HEK293 (cell line): ENCODE data around the gene HPDL.

Experiments
- FEZF1 ChIP-seq: fragments of 450-650 bp; formaldehyde crosslinking; IDR thresholded peaks from 2 replicates; pipeline ENCODE4 v1.5.1; 2016; ENCODE audit warnings: missing biosample characterization, missing genetic modification characterization
- GLI4 ChIP-seq: fragments of 450-650 bp; formaldehyde crosslinking; IDR thresholded peaks from 2 replicates; pipeline ENCODE4 v1.5.1; 2016; ENCODE audit warnings: missing biosample characterization, missing genetic modification characterization
- MYNN ChIP-seq: fragments of 450-650 bp; formaldehyde crosslinking; IDR thresholded peaks from 2 replicates; pipeline ENCODE4 v1.5.1; 2016; ENCODE audit warnings: missing biosample characterization, missing genetic modification characterization, borderline replicate concordance
- SCRT2 ChIP-seq: fragments of 450-650 bp; formaldehyde crosslinking; IDR thresholded peaks from 2 replicates; pipeline ENCODE4 v1.5.1; 2016; ENCODE audit warnings: missing biosample characterization, missing genetic modification characterization
- YY2 ChIP-seq: fragments of 450-650 bp; formaldehyde crosslinking; IDR thresholded peaks from 2 replicates; pipeline ENCODE4 v1.5.1; 2016; ENCODE audit warnings: missing biosample characterization, missing genetic modification characterization
- ZFHX2 ChIP-seq: fragments of 450-650 bp; formaldehyde crosslinking; conservative IDR thresholded peaks from 2 replicates; pipeline ENCODE4 v1.5.1; 2016; ENCODE audit warnings: missing biosample characterization, missing genetic modification characterization
- ZNF114 ChIP-seq: fragments of 450-650 bp; formaldehyde crosslinking; IDR thresholded peaks from 2 replicates; pipeline ENCODE4 v1.5.0; 2017; ENCODE audit warnings: missing biosample characterization, missing genetic modification characterization
- ZNF23 ChIP-seq: fragments of 450-650 bp; formaldehyde crosslinking; IDR thresholded peaks from 2 replicates; pipeline ENCODE4 v1.5.1; 2016; ENCODE audit warnings: missing biosample characterization, missing genetic modification characterization, borderline replicate concordance
- ZNF324 ChIP-seq: fragments of 450-650 bp; formaldehyde crosslinking; IDR thresholded peaks from 2 replicates; pipeline ENCODE4 v1.5.1; 2016; ENCODE audit warnings: missing biosample characterization, missing genetic modification characterization
- ZNF37A ChIP-seq: fragments of 450-650 bp; IDR thresholded peaks from 2 replicates; pipeline ENCODE4 v1.5.1; 2018; ENCODE audit warnings: missing biosample characterization, missing genetic modification characterization
- ZNF501 ChIP-seq: fragments of 450-650 bp; formaldehyde crosslinking; IDR thresholded peaks from 2 replicates; pipeline ENCODE4 v1.5.1; 2016; ENCODE audit warnings: missing biosample characterization, missing genetic modification characterization
- ZNF555 ChIP-seq: fragments of 450-650 bp; formaldehyde crosslinking; conservative IDR thresholded peaks from 2 replicates; pipeline ENCODE4 v1.5.1; 2017; ENCODE audit warnings: missing biosample characterization, mild to moderate bottlenecking, missing genetic modification characterization, inconsistent platforms
- ZNF561 ChIP-seq: fragments of 450-650 bp; IDR thresholded peaks from 2 replicates; pipeline ENCODE4 v1.5.1; 2018; ENCODE audit warnings: missing biosample characterization, missing genetic modification characterization, borderline replicate concordance
- ZNF571 ChIP-seq: fragments of 450-650 bp; formaldehyde crosslinking; IDR thresholded peaks from 2 replicates; pipeline ENCODE4 v1.5.0; 2017; ENCODE audit warnings: missing biosample characterization, missing genetic modification characterization
- ZNF596 ChIP-seq: fragments of 450-650 bp; IDR thresholded peaks from 2 replicates; pipeline ENCODE4 v1.5.0; 2018; ENCODE audit warnings: missing biosample characterization, mild to moderate bottlenecking, missing genetic modification characterization, moderate library complexity
- ZNF623 ChIP-seq: fragments of 450-650 bp; formaldehyde crosslinking; IDR thresholded peaks from 2 replicates; pipeline ENCODE4 v1.5.1; 2016; ENCODE audit warnings: missing biosample characterization, missing genetic modification characterization
- ZNF629 ChIP-seq: fragments of 450-650 bp; formaldehyde crosslinking; IDR thresholded peaks from 2 replicates; pipeline ENCODE4 v1.5.1; 2017; ENCODE audit warnings: missing biosample characterization, missing genetic modification characterization
- ZNF670 ChIP-seq: fragments of 450-650 bp; formaldehyde crosslinking; IDR thresholded peaks from 2 replicates; pipeline ENCODE4 v1.5.1; 2016; ENCODE audit warnings: missing biosample characterization, missing genetic modification characterization, low read depth
- ZNF707 ChIP-seq: fragments of 450-650 bp; formaldehyde crosslinking; IDR thresholded peaks from 2 replicates; pipeline ENCODE4 v1.5.1; 2016; ENCODE audit warnings: missing biosample characterization, missing genetic modification characterization
- ZNF777 ChIP-seq: fragments of 450-650 bp; formaldehyde crosslinking; IDR thresholded peaks from 2 replicates; pipeline ENCODE4 v1.5.1; 2017; ENCODE audit warnings: missing biosample characterization, missing genetic modification characterization, borderline replicate concordance
- ZNF785 ChIP-seq: fragments of 450-650 bp; formaldehyde crosslinking; IDR thresholded peaks from 2 replicates; pipeline ENCODE4 v1.5.1; 2016; ENCODE audit warnings: missing biosample characterization, missing genetic modification characterization
- ZSCAN30 ChIP-seq: fragments of 450-650 bp; IDR thresholded peaks from 2 replicates; pipeline ENCODE4 v1.5.1; 2018; ENCODE audit warnings: missing biosample characterization, mild to moderate bottlenecking, missing genetic modification characterization, moderate library complexity
- TF ChIP-seq, protein P1 (sequence below): fragments of 450-650 bp; formaldehyde crosslinking; conservative IDR thresholded peaks from 2 replicates; pipeline ENCODE4 v1.5.1; 2016; ENCODE audit warnings: low read depth, missing biosample characterization, missing genetic modification characterization
- TF ChIP-seq, protein P2 (sequence below): fragments of 450-650 bp; formaldehyde crosslinking; optimal IDR thresholded peaks from 2 replicates; pipeline ENCODE3; 2016; ENCODE audit warnings: missing biosample characterization, mild to moderate bottlenecking, missing genetic modification characterization
- TF ChIP-seq, protein P3 (sequence below): fragments of 450-650 bp; formaldehyde crosslinking; IDR thresholded peaks from 2 replicates; pipeline ENCODE4 v1.5.1; 2016; ENCODE audit warnings: missing biosample characterization, missing genetic modification characterization, low read depth
- TF ChIP-seq, protein P4 (sequence below): fragments of 450-650 bp; formaldehyde crosslinking; IDR thresholded peaks from 2 replicates; pipeline ENCODE4 v1.5.1; 2017; ENCODE audit warnings: missing biosample characterization, mild to moderate bottlenecking, missing genetic modification characterization, moderate library complexity
- TF ChIP-seq, protein P5 (sequence below): fragments of 450-650 bp; formaldehyde crosslinking; IDR thresholded peaks from 2 replicates; pipeline ENCODE4 v1.5.1; 2016; ENCODE audit warnings: missing biosample characterization, missing genetic modification characterization

Gene HPDL

DNA sequence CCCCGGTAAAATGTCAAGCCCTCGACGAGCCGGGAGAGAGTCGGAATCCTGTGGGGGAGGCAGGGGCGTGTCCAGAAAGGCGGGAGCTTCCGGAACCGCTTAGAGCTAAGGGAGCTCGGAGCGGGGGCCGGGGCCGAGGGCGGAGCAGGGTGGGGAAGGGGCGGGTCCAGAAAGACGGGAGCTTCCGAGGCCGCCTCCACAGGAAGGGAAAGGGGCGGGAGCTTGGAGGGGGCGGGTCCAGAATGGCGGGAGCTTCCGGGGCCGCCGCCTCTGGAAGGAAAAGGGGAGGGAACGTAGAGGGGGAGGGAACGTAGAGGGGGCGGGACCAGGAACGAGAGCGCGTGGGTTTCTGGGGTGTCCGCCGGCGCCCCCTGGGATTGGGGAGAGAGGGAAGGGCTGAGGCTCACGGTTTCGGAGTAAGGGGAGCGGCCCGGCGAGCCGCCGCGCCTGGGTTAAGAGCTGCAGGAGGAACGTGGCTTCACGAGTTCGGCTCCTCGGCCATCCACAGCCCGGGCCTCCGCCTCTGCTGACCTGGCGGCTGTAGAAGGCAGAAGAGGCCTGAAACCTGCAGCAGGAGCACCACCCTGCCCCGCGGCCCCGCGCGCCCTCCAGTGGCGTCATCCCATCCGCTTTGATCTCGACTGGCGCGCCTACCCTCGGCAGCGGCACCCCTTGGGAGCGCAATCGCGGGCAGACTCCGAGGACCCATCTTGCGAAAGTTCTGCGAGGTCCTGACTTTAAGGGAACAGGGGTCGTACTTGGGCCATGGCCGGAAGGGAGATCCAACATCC is 23.0 kb upstream of the HPDL start (continued):
- TF ChIP-seq, protein P1, sequence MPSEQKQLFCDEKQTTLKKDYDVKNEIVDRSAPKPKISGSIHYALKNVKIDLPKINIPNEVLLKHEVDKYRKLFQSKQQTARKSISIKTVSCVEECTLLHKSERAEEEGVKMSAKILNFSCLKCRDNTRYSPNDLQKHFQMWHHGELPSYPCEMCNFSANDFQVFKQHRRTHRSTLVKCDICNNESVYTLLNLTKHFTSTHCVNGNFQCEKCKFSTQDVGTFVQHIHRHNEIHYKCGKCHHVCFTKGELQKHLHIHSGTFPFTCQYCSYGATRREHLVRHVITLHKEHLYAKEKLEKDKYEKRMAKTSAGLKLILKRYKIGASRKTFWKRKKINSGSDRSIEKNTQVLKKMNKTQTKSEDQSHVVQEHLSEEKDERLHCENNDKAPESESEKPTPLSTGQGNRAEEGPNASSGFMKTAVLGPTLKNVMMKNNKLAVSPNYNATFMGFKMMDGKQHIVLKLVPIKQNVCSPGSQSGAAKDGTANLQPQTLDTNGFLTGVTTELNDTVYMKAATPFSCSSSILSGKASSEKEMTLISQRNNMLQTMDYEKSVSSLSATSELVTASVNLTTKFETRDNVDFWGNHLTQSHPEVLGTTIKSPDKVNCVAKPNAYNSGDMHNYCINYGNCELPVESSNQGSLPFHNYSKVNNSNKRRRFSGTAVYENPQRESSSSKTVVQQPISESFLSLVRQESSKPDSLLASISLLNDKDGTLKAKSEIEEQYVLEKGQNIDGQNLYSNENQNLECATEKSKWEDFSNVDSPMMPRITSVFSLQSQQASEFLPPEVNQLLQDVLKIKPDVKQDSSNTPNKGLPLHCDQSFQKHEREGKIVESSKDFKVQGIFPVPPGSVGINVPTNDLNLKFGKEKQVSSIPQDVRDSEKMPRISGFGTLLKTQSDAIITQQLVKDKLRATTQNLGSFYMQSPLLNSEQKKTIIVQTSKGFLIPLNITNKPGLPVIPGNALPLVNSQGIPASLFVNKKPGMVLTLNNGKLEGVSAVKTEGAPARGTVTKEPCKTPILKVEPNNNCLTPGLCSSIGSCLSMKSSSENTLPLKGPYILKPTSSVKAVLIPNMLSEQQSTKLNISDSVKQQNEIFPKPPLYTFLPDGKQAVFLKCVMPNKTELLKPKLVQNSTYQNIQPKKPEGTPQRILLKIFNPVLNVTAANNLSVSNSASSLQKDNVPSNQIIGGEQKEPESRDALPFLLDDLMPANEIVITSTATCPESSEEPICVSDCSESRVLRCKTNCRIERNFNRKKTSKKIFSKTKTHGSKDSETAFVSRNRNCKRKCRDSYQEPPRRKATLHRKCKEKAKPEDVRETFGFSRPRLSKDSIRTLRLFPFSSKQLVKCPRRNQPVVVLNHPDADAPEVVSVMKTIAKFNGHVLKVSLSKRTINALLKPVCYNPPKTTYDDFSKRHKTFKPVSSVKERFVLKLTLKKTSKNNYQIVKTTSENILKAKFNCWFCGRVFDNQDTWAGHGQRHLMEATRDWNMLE (tag by site-specific recombination) = 0 out of 2 replicates have a peak, but pooled peaks have one; percentile 50
- TF ChIP-seq ZNF37A (tag by site-specific recombination) (no peak), ZNF596 (tag by site-specific recombination) (no peak), ZNF324 (tag by site-specific recombination) (peak; percentile 93), ZNF23 (tag by site-specific recombination) (no peak), ZNF571 (tag by site-specific recombination) (no peak), MYNN (tag by site-specific recombination) (no peak), GLI4 (peak; percentile 77; the same call in 1 of the 2 replicates), SCRT2 (0 out of 2 replicates have a peak, but pooled peaks have one; percentile 38), ZNF670 (no peak), ZNF561 (peak; percentile 95), ZNF777 (tag by site-specific recombination) (no peak), ZNF629 (tag by site-specific recombination) (peak; percentile 87), ZNF114 (tag by site-specific recombination) (no peak), ZNF501 (peak; percentile 97), FEZF1 (tag by site-specific recombination) (0 out of 2 replicates have a peak, but pooled peaks have one; percentile 9), YY2 (tag by site-specific recombination) (peak; percentile 43), ZFHX2 (tag by site-specific recombination) (peak; percentile 88), ZSCAN30 (tag by site-specific recombination) (peak; percentile 98), ZNF623 (tag by site-specific recombination) (peak; percentile 29; the same call in 1 of the 2 replicates), ZNF555 (tag by site-specific recombination) (no peak), ZNF785 (tag by site-specific recombination) (0 out of 2 replicates have a peak, but pooled peaks have one; percentile 51), ZNF707 (no peak)
- TF ChIP-seq, protein P2, sequence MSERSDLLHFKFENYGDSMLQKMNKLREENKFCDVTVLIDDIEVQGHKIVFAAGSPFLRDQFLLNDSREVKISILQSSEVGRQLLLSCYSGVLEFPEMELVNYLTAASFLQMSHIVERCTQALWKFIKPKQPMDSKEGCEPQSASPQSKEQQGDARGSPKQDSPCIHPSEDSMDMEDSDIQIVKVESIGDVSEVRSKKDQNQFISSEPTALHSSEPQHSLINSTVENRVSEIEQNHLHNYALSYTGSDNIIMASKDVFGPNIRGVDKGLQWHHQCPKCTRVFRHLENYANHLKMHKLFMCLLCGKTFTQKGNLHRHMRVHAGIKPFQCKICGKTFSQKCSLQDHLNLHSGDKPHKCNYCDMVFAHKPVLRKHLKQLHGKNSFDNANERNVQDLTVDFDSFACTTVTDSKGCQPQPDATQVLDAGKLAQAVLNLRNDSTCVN (tag by site-specific recombination) = peak; percentile 97
- TF ChIP-seq, protein P3, sequence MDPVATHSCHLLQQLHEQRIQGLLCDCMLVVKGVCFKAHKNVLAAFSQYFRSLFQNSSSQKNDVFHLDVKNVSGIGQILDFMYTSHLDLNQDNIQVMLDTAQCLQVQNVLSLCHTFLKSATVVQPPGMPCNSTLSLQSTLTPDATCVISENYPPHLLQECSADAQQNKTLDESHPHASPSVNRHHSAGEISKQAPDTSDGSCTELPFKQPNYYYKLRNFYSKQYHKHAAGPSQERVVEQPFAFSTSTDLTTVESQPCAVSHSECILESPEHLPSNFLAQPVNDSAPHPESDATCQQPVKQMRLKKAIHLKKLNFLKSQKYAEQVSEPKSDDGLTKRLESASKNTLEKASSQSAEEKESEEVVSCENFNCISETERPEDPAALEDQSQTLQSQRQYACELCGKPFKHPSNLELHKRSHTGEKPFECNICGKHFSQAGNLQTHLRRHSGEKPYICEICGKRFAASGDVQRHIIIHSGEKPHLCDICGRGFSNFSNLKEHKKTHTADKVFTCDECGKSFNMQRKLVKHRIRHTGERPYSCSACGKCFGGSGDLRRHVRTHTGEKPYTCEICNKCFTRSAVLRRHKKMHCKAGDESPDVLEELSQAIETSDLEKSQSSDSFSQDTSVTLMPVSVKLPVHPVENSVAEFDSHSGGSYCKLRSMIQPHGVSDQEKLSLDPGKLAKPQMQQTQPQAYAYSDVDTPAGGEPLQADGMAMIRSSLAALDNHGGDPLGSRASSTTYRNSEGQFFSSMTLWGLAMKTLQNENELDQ = no peak
- TF ChIP-seq, protein P4, sequence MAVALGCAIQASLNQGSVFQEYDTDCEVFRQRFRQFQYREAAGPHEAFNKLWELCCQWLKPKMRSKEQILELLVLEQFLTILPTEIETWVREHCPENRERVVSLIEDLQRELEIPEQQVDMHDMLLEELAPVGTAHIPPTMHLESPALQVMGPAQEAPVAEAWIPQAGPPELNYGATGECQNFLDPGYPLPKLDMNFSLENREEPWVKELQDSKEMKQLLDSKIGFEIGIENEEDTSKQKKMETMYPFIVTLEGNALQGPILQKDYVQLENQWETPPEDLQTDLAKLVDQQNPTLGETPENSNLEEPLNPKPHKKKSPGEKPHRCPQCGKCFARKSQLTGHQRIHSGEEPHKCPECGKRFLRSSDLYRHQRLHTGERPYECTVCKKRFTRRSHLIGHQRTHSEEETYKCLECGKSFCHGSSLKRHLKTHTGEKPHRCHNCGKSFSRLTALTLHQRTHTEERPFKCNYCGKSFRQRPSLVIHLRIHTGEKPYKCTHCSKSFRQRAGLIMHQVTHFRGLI (tag by site-specific recombination) = peak; percentile 27; the same call in 1 of the 2 replicates
- TF ChIP-seq, protein P5, sequence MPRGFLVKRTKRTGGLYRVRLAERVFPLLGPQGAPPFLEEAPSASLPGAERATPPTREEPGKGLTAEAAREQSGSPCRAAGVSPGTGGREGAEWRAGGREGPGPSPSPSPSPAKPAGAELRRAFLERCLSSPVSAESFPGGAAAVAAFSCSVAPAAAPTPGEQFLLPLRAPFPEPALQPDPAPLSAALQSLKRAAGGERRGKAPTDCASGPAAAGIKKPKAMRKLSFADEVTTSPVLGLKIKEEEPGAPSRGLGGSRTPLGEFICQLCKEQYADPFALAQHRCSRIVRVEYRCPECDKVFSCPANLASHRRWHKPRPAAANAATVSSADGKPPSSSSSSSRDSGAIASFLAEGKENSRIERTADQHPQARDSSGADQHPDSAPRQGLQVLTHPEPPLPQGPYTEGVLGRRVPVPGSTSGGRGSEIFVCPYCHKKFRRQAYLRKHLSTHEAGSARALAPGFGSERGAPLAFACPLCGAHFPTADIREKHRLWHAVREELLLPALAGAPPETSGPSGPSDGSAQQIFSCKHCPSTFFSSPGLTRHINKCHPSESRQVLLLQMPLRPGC = peak; percentile 70; the same call in 1 of the 2 replicates
